NCI-H1092 (cell line): ENCODE data around the gene MUC12.
"Not testable (repeated sequence)": the region's sequence is repeated elsewhere in the genome, so short reads cannot be mapped to it uniquely, and the experiment has no call there.

Experiments used
- DNase-seq: peaks from one replicate; lab custom pipeline; 2025; lab: John Stamatoyannopoulos, UW

MUC12 gene

GRCh38 chr7:100957832-100958421 lies 11.4 kb upstream of the MUC12 start:
- DNase-seq: no peak

GRCh38 chr7:100959894-100960293 lies 9.5 kb upstream of the MUC12 start:
- no peak for DNase-seq

- DNase-seq: no peak
These were observed 6.8 kb upstream of the MUC12 start for GRCh38 chr7:100962537-100962936.

GRCh38 chr7:100963386-100963785 lies 6.0 kb upstream of the MUC12 start:
- no peak for DNase-seq

GRCh38 chr7:100963874-100964273 lies 5.5 kb upstream of the MUC12 start:
- no peak for DNase-seq

GRCh38 chr7:100964630-100965029 lies 4.7 kb upstream of the MUC12 start:
- DNase-seq: no peak

GRCh38 chr7:100965045-100965722 lies 4.2 kb upstream of the MUC12 start:
- no peak for DNase-seq

GRCh38 chr7:100965723-100966541 lies 3.4 kb upstream of the MUC12 start:
- no peak for DNase-seq

GRCh38 chr7:100966542-100967291 lies 2.6 kb upstream of the MUC12 start:
- DNase-seq: no peak

GRCh38 chr7:100967292-100967863 lies 2.0 kb upstream of the MUC12 start:
- DNase-seq: no peak

- DNase-seq: no peak
These were observed 1.3 kb upstream of the MUC12 start for GRCh38 chr7:100968031-100968430.

GRCh38 chr7:100968650-100969049 lies 715 bp upstream of the MUC12 start:
- no peak for DNase-seq

- DNase-seq: no peak
These were observed 2.0 kb downstream of the MUC12 start for GRCh38 chr7:100971111-100972001.

- DNase-seq: no peak
These were observed 2.6 kb downstream of the MUC12 start for GRCh38 chr7:100972002-100972347.

- no peak for DNase-seq
These were observed 4.7 kb downstream of the MUC12 start for GRCh38 chr7:100974021-100974420.

- DNase-seq: no peak
These were observed 6.0 kb downstream of the MUC12 start for GRCh38 chr7:100975371-100975821.

GRCh38 chr7:100978300-100978699 lies 8.9 kb downstream of the MUC12 start:
- DNase-seq: no peak

- DNase-seq: no peak
These were observed 14.3 kb downstream of the MUC12 start for GRCh38 chr7:100983451-100984187.

GRCh38 chr7:100984241-100984918 lies 15.0 kb downstream of the MUC12 start:
- not testable (repeated sequence) for DNase-seq
